ENCODE data around the gene DTNA.
A peak's percentile ranks its signal among the peaks of the same experiment; 100 is the strongest.
"Not testable (repeated sequence)": the region's sequence is repeated elsewhere in the genome, so short reads cannot be mapped to it uniquely, and the experiment has no call there.

DTNA gene

GRCh38 chr18:34863702-34864101 is 153.6 kb downstream of the DTNA start:
- no peak for DNase-seq

GRCh38 chr18:34864836-34865497 is 154.9 kb downstream of the DTNA start:
- DNase-seq = no peak

GRCh38 chr18:34866310-34866709 is 156.2 kb downstream of the DTNA start:
- DNase-seq = no peak

- DNase-seq = no peak
Observed at GRCh38 chr18:34866739-34867138, 156.6 kb downstream of the DTNA start.

GRCh38 chr18:34867520-34867919 is 157.4 kb downstream of the DTNA start:
- peak; percentile 33 to 50 for DNase-seq

- no peak for DNase-seq
Observed at GRCh38 chr18:34870555-34871310, 160.6 kb downstream of the DTNA start.

GRCh38 chr18:34871435-34871834 is 161.3 kb downstream of the DTNA start:
- no peak for DNase-seq

- DNase-seq = no peak
Observed at GRCh38 chr18:34872066-34872465, 162.0 kb downstream of the DTNA start.

GRCh38 chr18:34873986-34874580 is 164.0 kb downstream of the DTNA start:
- DNase-seq = no peak

- DNase-seq = no peak
Observed at GRCh38 chr18:34875150-34875549, 165.1 kb downstream of the DTNA start.

GRCh38 chr18:34880403-34880802 is 170.3 kb downstream of the DTNA start:
- no peak for DNase-seq

- DNase-seq = no peak
Observed at GRCh38 chr18:34880882-34881834, 171.1 kb downstream of the DTNA start.

GRCh38 chr18:34884436-34884835 is 174.3 kb downstream of the DTNA start:
- DNase-seq = no peak

- no peak for DNase-seq
Observed at GRCh38 chr18:34886177-34886576, 176.1 kb downstream of the DTNA start.

GRCh38 chr18:34887881-34888580 is 177.9 kb downstream of the DTNA start:
- DNase-seq = no peak

GRCh38 chr18:34890486-34891085 is 180.5 kb downstream of the DTNA start:
- DNase-seq = no peak

- no peak for DNase-seq
Observed at GRCh38 chr18:34892379-34892778, 182.3 kb downstream of the DTNA start.

GRCh38 chr18:34893239-34893638 is 183.1 kb downstream of the DTNA start:
- no peak for DNase-seq

- no peak for DNase-seq
Observed at GRCh38 chr18:34901299-34901698, 191.2 kb downstream of the DTNA start.

GRCh38 chr18:34904994-34905393 is 194.9 kb downstream of the DTNA start:
- no peak for DNase-seq

GRCh38 chr18:34906985-34907384 is 196.9 kb downstream of the DTNA start:
- DNase-seq = not testable (repeated sequence)

Measured in NCI-H1930 (cell line).